ENCODE results near the gene SMAP2.

- TF ChIP-seq CTCF (IDR thresholded peaks at IDR 0.05) (no peak), POLR2A (IDR thresholded peaks at IDR 0.05; ENCODE audit: low read depth) (no peak), EP300 (IDR thresholded peaks at IDR 0.05) (no peak), POLR2AphosphoS5 (IDR thresholded peaks at IDR 0.05) (no peak)
Measured at GRCh38 chr1:40389322-40389803, 15.8 kb downstream of the SMAP2 start.
